Smooth muscle cell (in vitro differentiated cells): Measurements from ENCODE around the gene PPP2R3B. TPM values are rescaled to one million over a fixed set of nuclear protein-coding genes. Genes with fewer than 3 reads are reported as not detected.
"Not testable (repeated sequence)": the region's sequence is repeated elsewhere in the genome, so short reads cannot be mapped to it uniquely, and the experiment has no call there.

Source experiments
- DNase-seq: peaks from one replicate; lab custom pipeline; 2025; ENCODE audit not compliant: unreplicated experiment; lab: John Stamatoyannopoulos, UW
- H2AFZ ChIP-seq: fragments of 200-600 bp; sonication (generic); 2 replicates; pipeline ENCODE4 v1.6.0; 2016; ENCODE audit warnings: antibody characterized with exemption, low read depth, mild to moderate bottlenecking
- H3F3A ChIP-seq: fragments of 200-600 bp; sonication (generic); 2 replicates; pipeline ENCODE4 v1.6.0; 2017; ENCODE audit warnings: antibody characterized with exemption, low read depth
- H3K27ac ChIP-seq: fragments of 200-600 bp; sonication (generic); 2 replicates; pipeline ENCODE4 v1.5.1; 2016; ENCODE audit warnings: low read depth, mild to moderate bottlenecking
- H3K27me3 ChIP-seq: fragments of 200-600 bp; sonication (generic); 2 replicates; pipeline ENCODE4 v1.6.1; 2016; ENCODE audit warnings: low read depth, mild to moderate bottlenecking
- H3K36me3 ChIP-seq: fragments of 200-600 bp; sonication (generic); 2 replicates; pipeline ENCODE4 v1.5.1; 2016; ENCODE audit warnings: low read depth
- H3K4me1 ChIP-seq: fragments of 200-600 bp; sonication (generic); 2 replicates; pipeline ENCODE4 v1.5.1; 2016; ENCODE audit warnings: low read depth
- H3K4me2 ChIP-seq: fragments of 200-600 bp; sonication (generic); 2 replicates; pipeline ENCODE4 v1.6.0; 2016; ENCODE audit warnings: mild to moderate bottlenecking
- H3K4me3 ChIP-seq: fragments of 200-600 bp; sonication (generic); 2 replicates; pipeline ENCODE4 v1.5.1; 2016; ENCODE audit warnings: mild to moderate bottlenecking
- H3K79me2 ChIP-seq: fragments of 200-600 bp; sonication (generic); 2 replicates; pipeline ENCODE4 v1.6.0; 2016; ENCODE audit warnings: low read depth, mild to moderate bottlenecking
- H3K9ac ChIP-seq: fragments of 200-600 bp; sonication (generic); 2 replicates; pipeline ENCODE4 v1.6.0; 2016; ENCODE audit warnings: low read depth
- H3K9me3 ChIP-seq: fragments of 200-600 bp; sonication (generic); replicated peaks from 2 replicates; pipeline ENCODE4 v1.5.1; 2016; ENCODE audit warnings: low read depth
- H4K20me1 ChIP-seq: fragments of 200-600 bp; sonication (generic); 2 replicates; pipeline ENCODE4 v1.6.0; 2016; ENCODE audit warnings: low read depth
- CTCF ChIP-seq: fragments of 200-600 bp; sonication (generic); IDR thresholded peaks from 2 replicates; pipeline ENCODE4 v1.5.1; 2017; ENCODE audit warnings: borderline replicate concordance, mild to moderate bottlenecking, antibody characterized with exemption; ENCODE audit not compliant: insufficient read depth, poor library complexity, severe bottlenecking
- WGBS: methylation state at CpG from one replicate; pipeline ENCODE4 v1.1.7; 2016; ENCODE audit warnings: low lambda C conversion rate; 5-methylcytosine and 5-hydroxymethylcytosine counted together
- polyA plus RNA-seq: library from polyadenylated mRNA; unstranded; fragments of >200 nt; fragmentation: Nextera tagmentation; extraction: Ambion mirVana; gene quantifications from 2 replicates; pipeline ENCODE4 v1.2.1, GENCODE V29; 2016
- total RNA-seq: library from RNA; depleted of rRNA; stranded (reverse); fragments of >200 nt; gene quantifications from 2 replicates; pipeline ENCODE4 v1.2.3, GENCODE V29; 2014

PPP2R3B gene
- total and polyA plus RNA-seq, 2 experiments from 2014 or later, result 15.2 to 25.1 TPM

GRCh38 chrX:329291-329910 lies 57.3 kb downstream of the PPP2R3B start:
- no peaks in the 10 kb centered on the region for H3K36me3 ChIP-seq
- WGBS, result 91% methylated on average over 15 of the region's 23 CpGs
- DNase-seq, result no peak
- no peak overlapping the region for H3K4me2 ChIP-seq
- no peak overlapping the region for H3K9ac ChIP-seq
- H3K27ac ChIP-seq, result no peak overlapping the region
- peaks cover 3% of the 10 kb centered on the region for H3K4me1 ChIP-seq
- H3K79me2 ChIP-seq, result no peaks in the 10 kb centered on the region
- H3K4me3 ChIP-seq, result no peak overlapping the region
- no peaks in the 10 kb centered on the region for H3K27me3 ChIP-seq
- H3F3A ChIP-seq, result no peaks in the 10 kb centered on the region
- no peak overlapping the region for H2AFZ ChIP-seq
- H3K9me3 ChIP-seq, result no peaks in the 10 kb centered on the region
- no peaks in the 10 kb centered on the region for H4K20me1 ChIP-seq
- TF ChIP-seq CTCF, result no peak

GRCh38 chrX:327660-328126 lies 59.0 kb downstream of the PPP2R3B start:
- Histone ChIP-seq H3K4me3 (no peak overlapping the region), H4K20me1 (peaks cover 1% of the 10 kb centered on the region), H3K9me3 (no peaks in the 10 kb centered on the region), H3K27me3 (no peaks in the 10 kb centered on the region), H2AFZ (no peak overlapping the region), H3K27ac (no peak overlapping the region), H3F3A (no peaks in the 10 kb centered on the region), H3K36me3 (no peaks in the 10 kb centered on the region), H3K4me2 (no peak overlapping the region), H3K4me1 (peaks cover 3% of the 10 kb centered on the region), H3K9ac (no peak overlapping the region), H3K79me2 (no peaks in the 10 kb centered on the region)
- DNase-seq, result no peak
- WGBS, result 90% methylated on average over 28 of the region's 33 CpGs
- TF ChIP-seq CTCF, result no peak

- not testable (repeated sequence) for H2AFZ ChIP-seq, DNase-seq, H3F3A ChIP-seq, H3K27me3 ChIP-seq, H3K4me1 ChIP-seq, H3K79me2 ChIP-seq, H3K9me3 ChIP-seq, H3K9ac ChIP-seq, H3K4me3 ChIP-seq, H3K4me2 ChIP-seq, H3K27ac ChIP-seq, H3K36me3 ChIP-seq
- H4K20me1 ChIP-seq, result peaks cover 13% of the 10 kb centered on the region
- WGBS, result 88% methylated on average over 14 of the region's 14 CpGs
Observed at GRCh38 chrX:324664-325063, 62.0 kb downstream of the PPP2R3B start.

GRCh38 chrX:323721-324628 lies 62.7 kb downstream of the PPP2R3B start:
- H3K79me2 ChIP-seq, result peaks cover 11% of the 10 kb centered on the region
- H3K4me3 ChIP-seq, result no peak overlapping the region
- H3K27ac ChIP-seq, result no peak overlapping the region
- no peak overlapping the region for H2AFZ ChIP-seq
- DNase-seq, result no peak
- no peak overlapping the region for H3K4me2 ChIP-seq
- no peaks in the 10 kb centered on the region for H3K27me3 ChIP-seq
- no peak for TF ChIP-seq CTCF
- peaks cover 13% of the 10 kb centered on the region for H4K20me1 ChIP-seq
- WGBS, result 55% methylated on average over 38 of the region's 38 CpGs
- H3F3A ChIP-seq, result peaks cover 3% of the 10 kb centered on the region
- no peak overlapping the region for H3K9ac ChIP-seq
- H3K4me1 ChIP-seq, result peaks cover 5% of the 10 kb centered on the region
- no peaks in the 10 kb centered on the region for H3K36me3 ChIP-seq
- H3K9me3 ChIP-seq, result no peaks in the 10 kb centered on the region
